Measurements from ENCODE around the gene ROBO1. TPM values are rescaled to one million over a fixed set of nuclear protein-coding genes. Genes with fewer than 3 reads are reported as not detected.

The ROBO1 gene
- polyA plus RNA-seq, 2 donors = 4.7 to 12.0 TPM

DNA sequence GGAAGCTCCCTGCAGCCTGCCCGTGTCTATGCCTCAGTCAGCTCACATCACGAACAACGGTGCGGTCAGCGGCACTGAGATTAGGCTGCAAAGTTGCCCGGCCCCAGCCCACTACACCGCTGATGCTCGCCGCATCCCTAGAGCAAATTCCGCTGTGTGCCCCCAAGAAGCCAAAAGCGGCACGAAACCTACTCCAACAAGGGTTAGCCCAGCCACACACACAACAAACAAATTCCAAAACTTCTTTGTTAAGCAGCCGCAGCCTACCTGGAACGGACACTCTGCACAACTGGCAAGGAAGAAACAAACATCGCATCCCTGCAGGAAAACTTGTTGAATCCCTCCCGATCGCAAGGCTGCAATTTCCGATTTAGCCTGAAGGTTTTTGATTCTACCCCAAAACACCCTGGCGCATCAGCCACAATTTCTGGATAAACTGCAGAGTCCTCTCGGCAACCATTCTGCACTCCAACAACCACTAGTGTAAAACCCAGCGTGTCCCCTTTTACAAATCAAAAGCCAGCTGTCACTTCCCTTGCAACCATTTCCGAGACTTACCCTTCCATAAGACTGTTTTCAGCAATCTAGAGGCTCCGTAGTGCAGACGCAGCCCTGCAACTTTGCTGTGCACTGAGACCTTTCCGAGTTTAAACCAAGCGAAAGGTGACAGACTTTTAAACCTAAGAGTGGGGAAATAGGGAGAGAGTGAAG is 449 bp downstream of the ROBO1 start:
- Histone ChIP-seq H3K4me3 (ENCODE audit: low read depth in 1 of 2, low read length in 2 of 2) (no peak overlapping the region), H3K27me3 (ENCODE audit: control insufficient read depth in 1 of 2, insufficient read depth in 2 of 2, low read length in 2 of 2) (no peaks in the 10 kb centered on the region), H3K4me1 (ENCODE audit: control insufficient read depth in 2 of 2, insufficient read depth in 2 of 2, low read length in 1 of 2) (no peaks in the 10 kb centered on the region), H3K36me3 (ENCODE audit: control insufficient read depth in 2 of 2, insufficient read depth in 2 of 2, low read length in 1 of 2) (no peaks in the 10 kb centered on the region), H3K27ac (ENCODE audit: low read depth in 2 of 2, low read length in 1 of 2) (no peak overlapping the region), H3K9me3 (ENCODE audit: control insufficient read depth in 2 of 2, insufficient read depth in 1 of 2, low read depth in 1 of 2, low read length in 1 of 2) (peaks cover 2% of the 10 kb centered on the region in 2 donors)
- WGBS, 2 donors = 4 to 5% methylated on average over 26 of the region's 26 CpGs

DNA sequence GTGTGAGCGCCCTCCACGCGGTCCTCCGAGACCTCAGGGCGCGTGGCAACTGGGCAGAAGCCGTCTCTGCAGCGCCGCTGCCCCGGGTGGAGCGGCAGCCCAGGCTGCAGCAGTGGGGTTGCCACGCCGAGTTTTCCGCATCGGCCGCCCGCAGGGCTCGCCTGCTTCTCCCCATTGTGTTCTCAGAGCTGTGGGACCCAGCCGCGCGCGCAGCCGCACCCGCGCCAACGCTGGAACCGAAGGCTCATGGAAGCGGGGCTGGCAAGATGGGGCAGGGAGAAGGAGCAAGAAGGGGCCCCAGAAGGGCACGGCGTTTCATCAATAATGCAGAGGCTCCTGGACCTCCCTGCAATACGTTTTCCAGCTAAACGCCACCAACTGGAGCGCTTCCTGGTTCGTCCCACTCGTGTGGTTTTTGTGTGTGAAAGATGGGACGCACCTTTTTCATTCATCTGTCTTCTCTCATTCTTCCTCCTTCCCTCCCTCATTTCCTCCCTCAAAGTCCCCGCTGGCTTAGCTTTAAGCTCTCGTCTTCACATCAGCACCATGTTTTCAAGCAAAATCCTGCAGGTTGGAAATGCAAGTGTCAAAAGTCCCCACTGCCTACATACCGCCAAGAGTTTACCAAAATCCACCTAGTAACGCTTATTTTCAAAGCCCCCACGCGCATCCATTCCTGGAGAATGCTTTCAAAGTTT is 1.2 kb downstream of the ROBO1 start:
- Histone ChIP-seq H3K27me3 (ENCODE audit: control insufficient read depth in 1 of 2, insufficient read depth in 2 of 2, low read length in 2 of 2) (no peaks in the 10 kb centered on the region), H3K4me3 (ENCODE audit: low read depth in 1 of 2, low read length in 2 of 2) (no peak overlapping the region), H3K36me3 (ENCODE audit: control insufficient read depth in 2 of 2, insufficient read depth in 2 of 2, low read length in 1 of 2) (no peaks in the 10 kb centered on the region), H3K27ac (ENCODE audit: low read depth in 2 of 2, low read length in 1 of 2) (no peak overlapping the region), H3K9me3 (ENCODE audit: control insufficient read depth in 2 of 2, insufficient read depth in 1 of 2, low read depth in 1 of 2, low read length in 1 of 2) (peaks cover 2% of the 10 kb centered on the region in 2 donors), H3K4me1 (ENCODE audit: control insufficient read depth in 2 of 2, insufficient read depth in 2 of 2, low read length in 1 of 2) (no peaks in the 10 kb centered on the region)
- whole genome bisulfite sequencing, 2 donors = 5 to 12% methylated on average over 40 to 42 of the region's 42 CpGs

GRCh38 chr3:79765911-79766310 is 1.9 kb downstream of the ROBO1 start:
- Histone ChIP-seq H3K36me3 (ENCODE audit: control insufficient read depth in 2 of 2, insufficient read depth in 2 of 2, low read length in 1 of 2) (no peaks in the 10 kb centered on the region), H3K27me3 (ENCODE audit: control insufficient read depth in 1 of 2, insufficient read depth in 2 of 2, low read length in 2 of 2) (no peaks in the 10 kb centered on the region), H3K4me3 (ENCODE audit: low read depth in 1 of 2, low read length in 2 of 2) (no peak overlapping the region), H3K9me3 (ENCODE audit: control insufficient read depth in 2 of 2, insufficient read depth in 1 of 2, low read depth in 1 of 2, low read length in 1 of 2) (peaks cover 2% of the 10 kb centered on the region in 2 donors), H3K4me1 (ENCODE audit: control insufficient read depth in 2 of 2, insufficient read depth in 2 of 2, low read length in 1 of 2) (no peaks in the 10 kb centered on the region), H3K27ac (ENCODE audit: low read depth in 2 of 2, low read length in 1 of 2) (no peak overlapping the region)
- WGBS, 2 donors = 33 to 37% methylated on average over 5 of the region's 5 CpGs

DNA sequence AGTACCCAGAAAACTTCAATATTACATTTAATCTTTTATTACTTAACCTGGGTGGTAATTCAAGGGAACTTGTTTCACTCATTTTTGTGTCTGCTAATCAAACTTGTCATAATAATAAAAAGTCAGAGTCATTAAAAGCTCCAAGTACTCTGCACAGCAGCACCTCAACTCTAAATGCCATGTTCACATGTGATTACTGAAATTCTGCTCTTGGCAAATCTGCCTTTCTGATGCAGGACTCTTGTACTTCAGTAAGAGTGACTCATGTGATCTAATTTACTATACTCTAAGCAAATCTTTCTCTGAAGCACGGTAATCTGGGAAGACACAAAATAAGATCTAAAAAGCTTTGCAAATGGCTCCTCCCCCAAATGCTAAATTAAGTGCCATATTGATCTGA is 6.4 kb downstream of the ROBO1 start:
- WGBS, 2 donors = 68 to 73% methylated on average over 1 of the region's 1 CpG
- no peaks in the 10 kb centered on the region for H3K27me3 ChIP-seq (ENCODE audit: control insufficient read depth in 1 of 2, insufficient read depth in 2 of 2, low read length in 2 of 2)
- H3K4me1 ChIP-seq (ENCODE audit: control insufficient read depth in 2 of 2, insufficient read depth in 2 of 2, low read length in 1 of 2) = no peaks in the 10 kb centered on the region
- no peak overlapping the region for H3K4me3 ChIP-seq (ENCODE audit: low read depth in 1 of 2, low read length in 2 of 2)
- no peak overlapping the region for H3K27ac ChIP-seq (ENCODE audit: low read depth in 2 of 2, low read length in 1 of 2)
- H3K9me3 ChIP-seq (ENCODE audit: control insufficient read depth in 2 of 2, insufficient read depth in 1 of 2, low read depth in 1 of 2, low read length in 1 of 2) = peaks cover under 1 to 2% of the 10 kb centered on the region in 2 donors
- H3K36me3 ChIP-seq (ENCODE audit: control insufficient read depth in 2 of 2, insufficient read depth in 2 of 2, low read length in 1 of 2) = no peaks in the 10 kb centered on the region

DNA sequence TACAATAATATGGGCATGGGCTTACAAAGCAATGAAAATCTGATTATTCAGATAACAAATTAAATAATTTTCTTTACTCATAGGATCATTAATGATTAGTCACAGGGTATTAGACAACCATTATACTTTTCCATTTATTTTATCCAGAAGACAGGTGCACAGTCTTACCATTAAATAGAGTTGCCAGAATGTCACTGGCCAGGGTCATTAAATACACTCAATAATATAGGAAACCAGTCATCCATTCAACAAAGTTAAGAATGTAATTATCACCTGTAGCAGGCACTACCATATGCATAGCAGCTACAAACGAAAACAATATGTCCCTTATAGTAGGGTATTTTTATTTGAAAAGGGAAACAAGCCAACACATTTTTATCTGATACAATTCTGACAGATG is 16.1 kb downstream of the ROBO1 start:
- Histone ChIP-seq H3K4me1 (ENCODE audit: control insufficient read depth in 2 of 2, insufficient read depth in 2 of 2, low read length in 1 of 2) (no peaks in the 10 kb centered on the region), H3K4me3 (ENCODE audit: low read depth in 1 of 2, low read length in 2 of 2) (no peak overlapping the region), H3K27me3 (ENCODE audit: control insufficient read depth in 1 of 2, insufficient read depth in 2 of 2, low read length in 2 of 2) (no peaks in the 10 kb centered on the region), H3K27ac (ENCODE audit: low read depth in 2 of 2, low read length in 1 of 2) (no peak overlapping the region), H3K36me3 (ENCODE audit: control insufficient read depth in 2 of 2, insufficient read depth in 2 of 2, low read length in 1 of 2) (no peaks in the 10 kb centered on the region), H3K9me3 (ENCODE audit: control insufficient read depth in 2 of 2, insufficient read depth in 1 of 2, low read depth in 1 of 2, low read length in 1 of 2) (peaks cover 0 to 5% of the 10 kb centered on the region in 2 donors)
- WGBS, 2 donors = 46 to 52% methylated on average over 1 of the region's 1 CpG

GRCh38 chr3:79737530-79737929 is 30.3 kb downstream of the ROBO1 start:
- no peaks in the 10 kb centered on the region for H3K9me3 ChIP-seq (ENCODE audit: control insufficient read depth in 2 of 2, insufficient read depth in 1 of 2, low read depth in 1 of 2, low read length in 1 of 2)
- no peak overlapping the region for H3K4me3 ChIP-seq (ENCODE audit: low read depth in 1 of 2, low read length in 2 of 2)
- no peak overlapping the region for H3K27ac ChIP-seq (ENCODE audit: low read depth in 2 of 2, low read length in 1 of 2)
- H3K36me3 ChIP-seq (ENCODE audit: control insufficient read depth in 2 of 2, insufficient read depth in 2 of 2, low read length in 1 of 2) = no peaks in the 10 kb centered on the region
- no peaks in the 10 kb centered on the region for H3K27me3 ChIP-seq (ENCODE audit: control insufficient read depth in 1 of 2, insufficient read depth in 2 of 2, low read length in 2 of 2)
- no peaks in the 10 kb centered on the region for H3K4me1 ChIP-seq (ENCODE audit: control insufficient read depth in 2 of 2, insufficient read depth in 2 of 2, low read length in 1 of 2)

DNA sequence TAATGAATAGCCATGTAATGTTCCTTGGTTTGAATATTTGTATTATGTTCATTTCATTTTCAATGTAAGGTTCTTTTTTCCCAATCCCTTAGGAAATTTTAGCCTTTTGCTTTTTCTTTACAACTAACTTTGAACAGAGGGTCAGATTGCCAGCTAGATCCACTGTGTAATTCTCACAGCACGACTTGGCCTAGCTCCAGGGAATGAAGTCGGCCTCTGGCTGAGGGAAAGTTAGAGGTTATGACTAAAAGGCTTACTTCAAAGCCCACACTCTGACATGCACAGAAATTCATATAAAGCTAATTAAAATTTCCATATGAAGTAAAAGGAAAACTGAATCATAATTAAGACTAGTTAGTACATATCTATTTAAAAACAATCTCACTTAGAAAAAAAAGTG is 38.7 kb downstream of the ROBO1 start:
- H3K36me3 ChIP-seq (ENCODE audit: control insufficient read depth in 2 of 2, insufficient read depth in 2 of 2, low read length in 1 of 2) = no peaks in the 10 kb centered on the region

DNA sequence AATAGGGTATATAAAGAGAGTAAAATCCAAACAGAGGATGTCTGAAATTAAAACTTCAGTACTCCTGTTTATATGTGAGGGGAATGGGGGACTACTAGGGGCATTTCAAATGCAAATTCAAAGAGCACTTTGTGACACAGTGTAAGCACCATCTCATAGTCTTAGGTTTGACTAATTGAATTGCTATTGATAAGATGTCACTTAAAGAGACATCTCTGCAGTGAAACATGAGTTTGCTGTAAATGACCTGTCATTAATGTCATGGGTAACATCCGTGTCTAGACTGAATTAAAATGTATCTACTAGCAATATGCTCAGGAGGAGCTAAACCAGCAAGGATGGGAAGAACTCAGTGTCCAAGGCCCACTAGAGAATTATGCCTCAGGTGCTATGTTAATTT is 41.0 kb downstream of the ROBO1 start:
- Histone ChIP-seq H3K4me1 (ENCODE audit: control insufficient read depth in 2 of 2, insufficient read depth in 2 of 2, low read length in 1 of 2) (no peaks in the 10 kb centered on the region), H3K36me3 (ENCODE audit: control insufficient read depth in 2 of 2, insufficient read depth in 2 of 2, low read length in 1 of 2) (no peaks in the 10 kb centered on the region), H3K27ac (ENCODE audit: low read depth in 2 of 2, low read length in 1 of 2) (no peak overlapping the region), H3K9me3 (ENCODE audit: control insufficient read depth in 2 of 2, insufficient read depth in 1 of 2, low read depth in 1 of 2, low read length in 1 of 2) (no peaks in the 10 kb centered on the region), H3K27me3 (ENCODE audit: control insufficient read depth in 1 of 2, insufficient read depth in 2 of 2, low read length in 2 of 2) (no peaks in the 10 kb centered on the region), H3K4me3 (ENCODE audit: low read depth in 1 of 2, low read length in 2 of 2) (no peak overlapping the region)
- WGBS, 2 donors = 55 to 66% methylated on average over 1 of the region's 1 CpG

More for the DNA sequence above, 38.7 kb downstream of the ROBO1 start:
- no peaks in the 10 kb centered on the region for H3K4me1 ChIP-seq (ENCODE audit: control insufficient read depth in 2 of 2, insufficient read depth in 2 of 2, low read length in 1 of 2)
- no peak overlapping the region for H3K27ac ChIP-seq (ENCODE audit: low read depth in 2 of 2, low read length in 1 of 2)
- 22 to 27% methylated on average over 2 of the region's 2 CpGs for WGBS, 2 donors
- no peaks in the 10 kb centered on the region for H3K9me3 ChIP-seq (ENCODE audit: control insufficient read depth in 2 of 2, insufficient read depth in 1 of 2, low read depth in 1 of 2, low read length in 1 of 2)
- no peak overlapping the region for H3K4me3 ChIP-seq (ENCODE audit: low read depth in 1 of 2, low read length in 2 of 2)
- no peaks in the 10 kb centered on the region for H3K27me3 ChIP-seq (ENCODE audit: control insufficient read depth in 1 of 2, insufficient read depth in 2 of 2, low read length in 2 of 2)

DNA sequence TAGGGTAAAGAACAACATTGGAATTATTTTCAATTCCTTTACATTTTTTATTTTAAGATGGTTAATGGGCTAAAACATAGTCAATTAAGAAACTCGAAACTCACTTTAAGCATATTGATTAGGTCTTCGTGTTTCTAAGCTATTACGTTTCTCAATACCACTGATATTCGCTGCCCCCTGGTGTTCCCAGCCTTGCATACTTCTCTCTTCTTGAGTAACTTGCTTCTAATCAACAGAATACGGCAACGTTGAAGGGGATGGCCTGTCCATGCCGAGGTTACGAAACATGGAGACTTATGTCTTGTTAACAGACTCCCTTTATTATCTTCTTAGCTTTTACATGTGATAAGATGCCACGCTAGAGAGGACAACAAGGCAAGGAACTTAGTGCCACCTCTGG is 43.6 kb downstream of the ROBO1 start:
- no peak overlapping the region for H3K27ac ChIP-seq (ENCODE audit: low read depth in 2 of 2, low read length in 1 of 2)
- no peaks in the 10 kb centered on the region for H3K27me3 ChIP-seq (ENCODE audit: control insufficient read depth in 1 of 2, insufficient read depth in 2 of 2, low read length in 2 of 2)
- 68 to 75% methylated on average over 9 of the region's 9 CpGs for WGBS, 2 donors
- no peaks in the 10 kb centered on the region for H3K9me3 ChIP-seq (ENCODE audit: control insufficient read depth in 2 of 2, insufficient read depth in 1 of 2, low read depth in 1 of 2, low read length in 1 of 2)
- H3K4me3 ChIP-seq (ENCODE audit: low read depth in 1 of 2, low read length in 2 of 2) = no peak overlapping the region
- H3K4me1 ChIP-seq (ENCODE audit: control insufficient read depth in 2 of 2, insufficient read depth in 2 of 2, low read length in 1 of 2) = no peaks in the 10 kb centered on the region
- H3K36me3 ChIP-seq (ENCODE audit: control insufficient read depth in 2 of 2, insufficient read depth in 2 of 2, low read length in 1 of 2) = no peaks in the 10 kb centered on the region

GRCh38 chr3:79690072-79690471 is 77.7 kb downstream of the ROBO1 start:
- H3K9me3 ChIP-seq (ENCODE audit: control insufficient read depth in 2 of 2, insufficient read depth in 1 of 2, low read depth in 1 of 2, low read length in 1 of 2) = no peaks in the 10 kb centered on the region
- no peaks in the 10 kb centered on the region for H3K4me1 ChIP-seq (ENCODE audit: control insufficient read depth in 2 of 2, insufficient read depth in 2 of 2, low read length in 1 of 2)
- no peaks in the 10 kb centered on the region for H3K27me3 ChIP-seq (ENCODE audit: control insufficient read depth in 1 of 2, insufficient read depth in 2 of 2, low read length in 2 of 2)
- H3K27ac ChIP-seq (ENCODE audit: low read depth in 2 of 2, low read length in 1 of 2) = no peak overlapping the region
- H3K36me3 ChIP-seq (ENCODE audit: control insufficient read depth in 2 of 2, insufficient read depth in 2 of 2, low read length in 1 of 2) = no peaks in the 10 kb centered on the region
- 60 to 64% methylated on average over 1 of the region's 1 CpG for WGBS, 2 donors
- H3K4me3 ChIP-seq (ENCODE audit: low read depth in 1 of 2, low read length in 2 of 2) = no peak overlapping the region

Measured in esophagus (tissue), 2 donors.